ENCODE measurements around the gene PRPF38A. TPM values are rescaled to one million over a fixed set of nuclear protein-coding genes. Genes with fewer than 3 reads are reported as not detected.

PRPF38A gene
- total RNA-seq, 1 donor from 2014 or later = 9.9 TPM

GRCh38 chr1:52399629-52400028 is 4.8 kb upstream of the PRPF38A start:
- DNase-seq (ENCODE audit: low read depth in 2 of 2) = no peak

GRCh38 chr1:52400131-52400530 is 4.3 kb upstream of the PRPF38A start:
- peak in 1 of 2 donors; percentile 43 for DNase-seq (ENCODE audit: low read depth in 2 of 2)

- DNase-seq (ENCODE audit: low read depth in 2 of 2) = no peak
These were observed 1.6 kb upstream of the PRPF38A start for GRCh38 chr1:52402860-52403240.

GRCh38 chr1:52403566-52404115 is 761 bp upstream of the PRPF38A start:
- peak in 1 of 2 donors; percentile 76 for DNase-seq (ENCODE audit: low read depth in 2 of 2)

- DNase-seq (ENCODE audit: low read depth in 2 of 2) = no peak
These were observed 555 bp downstream of the PRPF38A start for GRCh38 chr1:52404975-52405338.

GRCh38 chr1:52413410-52413989 is 9.1 kb downstream of the PRPF38A start:
- DNase-seq (ENCODE audit: low read depth in 2 of 2) = no peak

- DNase-seq (ENCODE audit: low read depth in 2 of 2) = no peak
These were observed 10.5 kb downstream of the PRPF38A start for GRCh38 chr1:52414942-52415341.

GRCh38 chr1:52416811-52417210 is 12.4 kb downstream of the PRPF38A start:
- peak; percentile 37 to 95 for DNase-seq (ENCODE audit: low read depth in 2 of 2)

- DNase-seq (ENCODE audit: low read depth in 2 of 2) = no peak
These were observed 16.3 kb downstream of the PRPF38A start for GRCh38 chr1:52420713-52421112.

- DNase-seq (ENCODE audit: low read depth in 2 of 2) = no peak
These were observed 18.7 kb downstream of the PRPF38A start for GRCh38 chr1:52423055-52423454.

GRCh38 chr1:52423771-52424170 is 19.4 kb downstream of the PRPF38A start:
- DNase-seq (ENCODE audit: low read depth in 2 of 2) = peak; percentile 29 to 43

GRCh38 chr1:52424231-52424636 is 19.8 kb downstream of the PRPF38A start:
- peak in 1 of 2 donors; percentile 31 for DNase-seq (ENCODE audit: low read depth in 2 of 2)

- DNase-seq (ENCODE audit: low read depth in 2 of 2) = peak in 1 of 2 donors; percentile 11
These were observed 20.4 kb downstream of the PRPF38A start for GRCh38 chr1:52424813-52425212.

GRCh38 chr1:52426371-52426770 is 22.0 kb downstream of the PRPF38A start:
- peak in 1 of 2 donors; percentile 2 for DNase-seq (ENCODE audit: low read depth in 2 of 2)

GRCh38 chr1:52427152-52427551 is 22.8 kb downstream of the PRPF38A start:
- DNase-seq (ENCODE audit: low read depth in 2 of 2) = no peak

GRCh38 chr1:52432807-52433206 is 28.4 kb downstream of the PRPF38A start:
- no peak for DNase-seq (ENCODE audit: low read depth in 2 of 2)

GRCh38 chr1:52435211-52435610 is 30.8 kb downstream of the PRPF38A start:
- no peak for DNase-seq (ENCODE audit: low read depth in 2 of 2)

- no peak for DNase-seq (ENCODE audit: low read depth in 2 of 2)
These were observed 31.2 kb downstream of the PRPF38A start for GRCh38 chr1:52435650-52436049.

- DNase-seq (ENCODE audit: low read depth in 2 of 2) = no peak
These were observed 32.4 kb downstream of the PRPF38A start for GRCh38 chr1:52436817-52437216.

- DNase-seq (ENCODE audit: low read depth in 2 of 2) = no peak
These were observed 35.6 kb downstream of the PRPF38A start for GRCh38 chr1:52439976-52440375.

GRCh38 chr1:52444463-52444862 is 40.1 kb downstream of the PRPF38A start:
- DNase-seq (ENCODE audit: low read depth in 2 of 2) = no peak

- DNase-seq (ENCODE audit: low read depth in 2 of 2) = no peak
These were observed 49.7 kb downstream of the PRPF38A start for GRCh38 chr1:52454127-52454526.

GRCh38 chr1:52454779-52455178 is 50.4 kb downstream of the PRPF38A start:
- no peak for DNase-seq (ENCODE audit: low read depth in 2 of 2)

- DNase-seq (ENCODE audit: low read depth in 2 of 2) = no peak
These were observed 51.3 kb downstream of the PRPF38A start for GRCh38 chr1:52455686-52456085.
